Thyroid gland (tissue), 4 donors: ENCODE measurements around the gene PGP.

Experiments
- CTCF ChIP-seq, 6 experiments: fragments of 200-600 bp in 3 of 6; fragments of 450-650 bp in 3 of 6; sonication (generic) in 3 of 6; IDR thresholded peaks; one replicate each; pipeline ENCODE4 v1.5.1; 2016 to 2019; ENCODE audit warnings: antibody characterized with exemption in 6 of 6, mild to moderate bottlenecking in 2 of 6, inconsistent platforms in 1 of 6, moderate library complexity in 1 of 6
- POLR2A ChIP-seq, 2 donors: fragments of 450-650 bp; IDR thresholded peaks; one replicate each; pipeline ENCODE4 v1.6.1; 2017; ENCODE audit warnings: antibody characterized with exemption in 2 of 2, mild to moderate bottlenecking in 2 of 2, moderate library complexity in 1 of 2

DNA sequence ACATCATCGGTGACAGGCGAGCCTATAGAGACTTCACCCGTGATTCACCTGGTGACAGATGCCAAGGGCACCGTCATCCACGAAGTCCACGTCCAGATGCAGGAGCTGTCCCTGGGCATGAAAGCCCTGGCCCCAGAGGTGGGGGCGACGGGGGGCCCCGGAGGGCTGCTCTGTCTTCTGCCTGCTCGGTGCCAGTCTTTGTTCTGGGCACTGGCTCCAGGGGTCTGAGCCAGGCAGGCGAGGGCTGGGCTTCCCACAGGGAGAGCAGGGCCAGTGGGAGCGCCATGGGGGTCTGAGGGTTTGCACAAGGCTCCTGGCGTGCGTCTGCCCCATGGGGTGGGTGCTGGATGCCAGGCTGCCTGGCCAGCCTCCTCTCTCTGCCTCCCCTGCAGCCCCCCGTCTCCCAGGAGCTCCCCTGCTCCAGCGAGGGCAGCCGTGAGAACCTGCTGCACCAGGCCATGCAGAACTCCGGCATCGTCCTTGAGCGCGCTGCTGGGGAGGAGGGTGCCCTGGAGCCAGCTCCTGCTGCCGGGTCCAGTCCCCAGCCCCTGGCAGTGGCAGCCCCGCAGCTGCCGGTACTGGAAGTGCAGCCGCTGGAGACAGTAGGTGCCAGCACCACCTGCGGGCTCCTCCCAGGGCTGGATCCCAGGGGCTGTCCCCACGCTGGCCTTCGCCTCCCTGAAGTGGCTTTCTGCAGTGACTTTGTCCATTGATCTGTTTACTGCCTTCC lies 18.6 kb upstream of the PGP start:
- no peak for TF ChIP-seq POLR2A (IDR thresholded peaks at IDR 0.05)
- TF ChIP-seq CTCF (IDR thresholded peaks at IDR 0.05): no peak
